SK-N-MC (cell line): ENCODE measurements around the gene ADCY3.

ENCODE experiments used
- EZH2 ChIP-seq: fragments of 200-600 bp; sonication (generic); IDR thresholded peaks from one replicate; pipeline ENCODE4 v1.6.1; 2017; ENCODE audit warnings: antibody characterized with exemption
- POLR2AphosphoS5 ChIP-seq: IDR thresholded peaks from 2 replicates; pipeline ENCODE4 v1.6.1; 2012; ENCODE audit warnings: mild to moderate bottlenecking, low read depth, low read length, borderline replicate concordance

DNA sequence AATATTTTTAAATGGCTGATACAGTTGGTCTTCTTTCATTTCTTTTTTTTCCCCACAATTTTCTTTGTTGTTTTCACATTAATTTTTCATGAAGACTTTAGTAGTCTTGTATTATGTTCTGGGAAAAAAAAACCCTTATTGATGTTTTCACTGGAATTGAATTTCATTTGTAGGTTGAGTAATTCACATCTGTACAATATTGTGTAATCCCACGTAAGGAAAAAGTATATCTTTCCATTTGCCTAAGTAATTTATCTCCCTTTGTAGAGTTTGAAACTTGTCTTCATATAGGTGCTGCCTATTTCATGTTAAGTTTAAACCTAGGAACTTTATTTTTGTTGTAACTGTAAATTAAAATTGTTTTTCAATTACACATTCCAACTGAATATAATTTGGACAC, 49.7 kb upstream of the ADCY3 start:
- TF ChIP-seq POLR2AphosphoS5 (no peak), EZH2 (no peak)
